ENCODE measurements around the gene CPVL.

DNA sequence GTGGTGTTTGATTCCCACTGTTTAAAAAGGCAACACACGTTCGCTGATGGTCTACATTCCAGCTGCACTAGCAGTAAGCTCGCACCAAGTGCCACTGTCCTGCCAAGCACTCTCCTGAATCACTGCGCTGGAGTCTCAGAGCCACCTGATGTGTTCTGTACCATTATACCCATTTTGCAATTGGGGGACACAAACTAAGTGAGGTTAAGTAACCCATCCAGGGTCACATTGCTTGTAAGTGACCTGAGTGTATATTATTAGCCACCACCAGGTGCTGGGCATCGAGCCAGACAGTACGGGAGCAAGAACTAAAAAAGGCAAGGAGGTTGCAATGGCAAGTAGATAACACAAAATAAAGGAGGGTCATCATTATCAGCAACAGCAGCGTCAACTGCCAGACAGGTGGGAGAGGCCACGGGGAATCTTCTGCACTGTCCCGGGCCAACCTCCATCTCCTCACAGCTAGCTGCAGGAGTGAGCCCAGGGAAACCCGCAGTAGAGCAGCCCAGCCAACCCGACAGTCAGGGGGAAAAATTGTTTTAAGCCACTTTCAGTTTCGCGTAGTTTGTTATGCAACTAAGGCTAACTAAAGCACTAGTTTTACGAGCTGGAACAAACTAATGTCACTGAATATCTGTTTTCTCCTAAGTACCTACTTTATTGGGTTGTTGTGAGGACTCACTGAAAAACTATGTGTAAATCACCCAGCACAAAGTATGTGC, 712 bp upstream of the CPVL start:
- TF ChIP-seq POLR2A (IDR thresholded peaks at IDR 0.05; ENCODE audit: low read depth) (no peak), EP300 (IDR thresholded peaks at IDR 0.05) (no peak)
- TF ChIP-seq, protein P1, sequence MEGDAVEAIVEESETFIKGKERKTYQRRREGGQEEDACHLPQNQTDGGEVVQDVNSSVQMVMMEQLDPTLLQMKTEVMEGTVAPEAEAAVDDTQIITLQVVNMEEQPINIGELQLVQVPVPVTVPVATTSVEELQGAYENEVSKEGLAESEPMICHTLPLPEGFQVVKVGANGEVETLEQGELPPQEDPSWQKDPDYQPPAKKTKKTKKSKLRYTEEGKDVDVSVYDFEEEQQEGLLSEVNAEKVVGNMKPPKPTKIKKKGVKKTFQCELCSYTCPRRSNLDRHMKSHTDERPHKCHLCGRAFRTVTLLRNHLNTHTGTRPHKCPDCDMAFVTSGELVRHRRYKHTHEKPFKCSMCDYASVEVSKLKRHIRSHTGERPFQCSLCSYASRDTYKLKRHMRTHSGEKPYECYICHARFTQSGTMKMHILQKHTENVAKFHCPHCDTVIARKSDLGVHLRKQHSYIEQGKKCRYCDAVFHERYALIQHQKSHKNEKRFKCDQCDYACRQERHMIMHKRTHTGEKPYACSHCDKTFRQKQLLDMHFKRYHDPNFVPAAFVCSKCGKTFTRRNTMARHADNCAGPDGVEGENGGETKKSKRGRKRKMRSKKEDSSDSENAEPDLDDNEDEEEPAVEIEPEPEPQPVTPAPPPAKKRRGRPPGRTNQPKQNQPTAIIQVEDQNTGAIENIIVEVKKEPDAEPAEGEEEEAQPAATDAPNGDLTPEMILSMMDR (IDR thresholded peaks at IDR 0.05) = no peak
